GM12878 (cell line): ENCODE data around the gene CNNM3. TPM values are rescaled to one million over a fixed set of nuclear protein-coding genes. Genes with fewer than 3 reads are reported as not detected.

Experiments used
- ATAC-seq: fragments of 200-7000 bp; cut with Tn5 transposase; 3 replicates; pipeline ENCODE4 v1.9.1; 2020; ENCODE audit warnings: mild to moderate bottlenecking, moderate library complexity
- BruUV-seq: library from RNA; stranded (reverse); fragments of 400-500 nt; replicated peaks from 2 replicates; lab custom pipeline; 2021; lab: Mats Ljungman, UMichigan
- CTCF ChIA-PET: fragments of 300-600 bp; sonication (Branson Sonifier 250); formaldehyde crosslinking; extraction: SDS; loops from one replicate; lab custom pipeline; 2021; ENCODE audit warnings: inconsistent platforms; lab: Yijun Ruan, JAX
- POLR2A ChIA-PET: fragments of 350-600 bp; formaldehyde crosslinking; extraction: SDS; loops from one replicate; lab custom pipeline; 2021; ENCODE audit warnings: inconsistent platforms; lab: Charles Lee
- RAD21 ChIA-PET: fragments of 300-600 bp; sonication (Branson Sonifier 250); formaldehyde crosslinking; loops from one replicate; lab custom pipeline; 2023; ENCODE audit warnings: antibody characterized with exemption; ENCODE audit not compliant: unreplicated experiment; lab: Charles Lee
- SMC1A ChIA-PET: fragments of 300-600 bp; sonication (Branson Sonifier 250); formaldehyde crosslinking; loops from one replicate; lab custom pipeline; 2023; ENCODE audit not compliant: unreplicated experiment, uncharacterized antibody; lab: Charles Lee
- DNase-seq: peaks from one replicate; pipeline ENCODE4 v3.0.0-alpha.2; 2011; ENCODE audit warnings: low read depth, low spot score
- FAIRE-seq: peaks from 3 replicates; lab custom pipeline; 2011; peaks lifted over from hg19 to GRCh38; lab: Jason Lieb, UNC
- H2AFZ ChIP-seq: 2 replicates; pipeline ENCODE4 v1.6.0; 2011; ENCODE audit warnings: low read depth, low read length, control low read depth; ENCODE audit not compliant: control insufficient read depth
- H3K27ac ChIP-seq: 2 replicates; pipeline ENCODE4 v1.5.1; 2011; ENCODE audit warnings: control low read depth; ENCODE audit not compliant: control insufficient read depth, insufficient read depth
- H3K27me3 ChIP-seq, 2 experiments: replicated peaks in 1 of 2; 2 replicates each; pipeline versions ENCODE4 v1.6.0 to v1.6.1; 2011; ENCODE audit warnings: low read length in 1 of 2; ENCODE audit not compliant: control insufficient read depth in 2 of 2, insufficient read depth in 2 of 2
- H3K36me3 ChIP-seq, 2 experiments: 2 replicates each; pipeline ENCODE4 v1.5.1; 2011; ENCODE audit warnings: low read length in 1 of 2; ENCODE audit not compliant: control insufficient read depth in 2 of 2, insufficient read depth in 2 of 2
- H3K4me1 ChIP-seq: 2 replicates; pipeline ENCODE4 v1.6.1; 2011; ENCODE audit warnings: mild to moderate bottlenecking, low read length, moderate library complexity, mixed read lengths; ENCODE audit not compliant: control insufficient read depth, insufficient read depth
- H3K4me2 ChIP-seq: 2 replicates; pipeline ENCODE4 v1.6.0; 2011; ENCODE audit warnings: control low read depth; ENCODE audit not compliant: control insufficient read depth, insufficient read depth
- H3K4me3 ChIP-seq: fragments of 200-600 bp; sonication (generic); 2 replicates; pipeline ENCODE4 v1.5.1; 2016
- H3K79me2 ChIP-seq: 2 replicates; pipeline ENCODE4 v1.6.0; 2011; ENCODE audit warnings: low read length; ENCODE audit not compliant: control insufficient read depth, insufficient read depth
- H3K9ac ChIP-seq: 2 replicates; pipeline ENCODE4 v1.8.0; 2011; ENCODE audit warnings: low read length, control low read depth, mixed read lengths; ENCODE audit not compliant: control insufficient read depth, insufficient read depth
- H3K9me3 ChIP-seq: replicated peaks from 3 replicates; pipeline ENCODE4 v1.5.1; 2011; ENCODE audit warnings: mild to moderate bottlenecking, low read length; ENCODE audit not compliant: control insufficient read depth, insufficient read depth
- H4K20me1 ChIP-seq: 2 replicates; pipeline ENCODE4 v1.6.0; 2011; ENCODE audit not compliant: control insufficient read depth, insufficient read depth
- BACH1 ChIP-seq: fragments of 450-650 bp; IDR thresholded peaks from 2 replicates; pipeline ENCODE4 v1.6.1; 2017; ENCODE audit warnings: mild to moderate bottlenecking, borderline replicate concordance
- BHLHE40 ChIP-seq, 2 experiments: fragments of 450-650 bp in 1 of 2; IDR thresholded peaks; 2 replicates each; pipeline ENCODE4 v1.6.1; 2011 to 2017; ENCODE audit warnings: low read depth in 2 of 2, borderline replicate concordance in 1 of 2, improper control_type of control experiment in 1 of 2, low read length in 1 of 2, mild to moderate bottlenecking in 1 of 2
- HDGF ChIP-seq: fragments of 450-650 bp; IDR thresholded peaks from 2 replicates; pipeline ENCODE4 v1.6.1; 2016; ENCODE audit warnings: antibody characterized with exemption
- LARP7 ChIP-seq: fragments of 450-650 bp; IDR thresholded peaks from 2 replicates; pipeline ENCODE4 v1.6.1; 2017; ENCODE audit warnings: mild to moderate bottlenecking
- RELA ChIP-seq: fragments of 450-650 bp; IDR thresholded peaks from 2 replicates; pipeline ENCODE4 v1.8.0; 2014; ENCODE audit warnings: borderline replicate concordance; ENCODE audit not compliant: partially characterized antibody
- SMAD1 ChIP-seq: fragments of 450-650 bp; IDR thresholded peaks from 2 replicates; pipeline ENCODE4 v1.6.1; 2018; ENCODE audit warnings: mild to moderate bottlenecking, low read depth; ENCODE audit not compliant: partially characterized antibody
- SUPT20H ChIP-seq: IDR thresholded peaks from 2 replicates; pipeline ENCODE4 v1.6.1; 2011; ENCODE audit warnings: low read depth, mild to moderate bottlenecking, low read length, moderate library complexity, borderline replicate concordance; ENCODE audit not compliant: control insufficient read depth
- ZNF384 ChIP-seq: IDR thresholded peaks from 2 replicates; pipeline ENCODE4 v1.6.1; 2012; ENCODE audit warnings: low read depth, mild to moderate bottlenecking, low read length, improper control_type of control experiment, borderline replicate concordance
- ZZZ3 ChIP-seq: IDR thresholded peaks from 2 replicates; pipeline ENCODE4 v1.6.1; 2011; ENCODE audit warnings: low read depth; ENCODE audit not compliant: control insufficient read depth, insufficient read length
- WGBS: methylation state at CpG from one replicate; pipeline ENCODE4 v1.1.6; 2016; ENCODE audit warnings: low lambda C conversion rate; ENCODE audit not compliant: insufficient replicate concordance, insufficient coverage; ENCODE audit errors: missing lambda C conversion rate; 5-methylcytosine and 5-hydroxymethylcytosine counted together
- in situ Hi-C: fragments of 300-500 bp; cut with MboI; formaldehyde crosslinking; loops from 9 replicates; pipeline ENCODE4 v1.14.3; 2018; ENCODE audit warnings: mixed read lengths
- intact Hi-C: fragments of 100-400 bp; cut with micrococcal nuclease; formaldehyde crosslinking; loops from one replicate; pipeline ENCODE4 v1.14.2; 2022; ENCODE audit not compliant: unreplicated experiment
- polyA plus RNA-seq, 11 experiments: library from polyadenylated mRNA; depleted of rRNA in 4 of 11; unstranded in 6 of 11; stranded (reverse) in 5 of 11; fragments of >200 nt; fragmentation: Nextera tagmentation in 4 of 11; fragmentation: Illumina TruSeq in 1 of 11; extraction: Ambion mirVana in 4 of 11; extraction: Trizol in 1 of 11; gene quantifications; 1 replicate in 1 of 11; 2 replicates in 10 of 11; pipeline versions ENCODE4 v1.2.1 to v1.2.3, GENCODE V29; 2011 to 2016; ENCODE audit warnings: inconsistent platforms in 2 of 11, missing spikeins in 2 of 11, low read depth in 1 of 11
- total RNA-seq, 4 experiments: library from RNA; depleted of rRNA in 3 of 4; stranded (reverse); fragments of >200 nt in 3 of 4; fragmentation: Illumina TruSeq in 1 of 4; extraction: Trizol in 1 of 4; gene quantifications; 2 replicates each; pipeline versions ENCODE4 v1.2.1 to v1.2.3, GENCODE V29; 2013 to 2021
- TF ChIP-seq, protein P1 (sequence below): IDR thresholded peaks from 2 replicates; pipeline ENCODE4 v1.6.1; 2012; ENCODE audit warnings: low read length, inconsistent platforms
- TF ChIP-seq, protein P2 (sequence below): fragments of 450-650 bp; conservative IDR thresholded peaks from 2 replicates; pipeline ENCODE4 v1.6.1; 2017; ENCODE audit warnings: mild to moderate bottlenecking, moderate library complexity

CNNM3 gene
- total and polyA plus RNA-seq, 10 of the 15 experiments (the other 5 are each of a cell fraction or from before 2014, with no cell fraction given) = 0.72 to 14.3 (median 4.0) TPM

DNA sequence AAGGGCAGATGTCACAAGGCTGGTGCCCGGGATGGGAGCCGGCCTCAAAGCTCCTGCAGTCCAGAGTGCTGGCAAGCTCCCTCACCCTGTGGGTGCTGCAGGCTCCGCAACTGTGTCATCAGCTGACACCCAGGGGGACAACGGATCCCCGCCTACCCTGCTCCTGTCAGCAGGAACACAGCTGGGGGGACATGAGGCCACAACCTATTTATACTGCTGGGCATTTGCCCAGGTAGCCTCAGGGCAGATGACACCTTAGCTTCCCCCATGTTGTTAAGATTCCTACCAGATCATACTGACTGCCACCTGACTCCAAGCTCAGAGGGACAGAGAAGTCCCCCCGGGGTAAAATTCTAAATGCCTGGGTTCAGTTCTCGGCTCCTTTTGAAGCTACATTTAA lies 26.5 kb downstream of the CNNM3 start:
- RAD21 ChIA-PET = interaction anchor here (0.8 kb wide), 1 partner anchor 15 kb away, joined by 3 read pairs; the partner anchor contains the start of gene ANKRD39
- BruUV-seq = no TSS peak
- in situ Hi-C loops = no loop called here
- Histone ChIP-seq H3K27ac (no peak overlapping the region), H2AFZ (no peak overlapping the region), H3K9ac (no peak overlapping the region)
- POLR2A ChIA-PET = interaction anchor here (0.6 to 1.3 kb wide), 2 partner anchors 9 to 10 kb away, joined by 3 read pairs; no protein-coding TSS in a partner anchor
- 97% methylated on average over 7 of the region's 7 CpGs for WGBS
- no peak for TF ChIP-seq HDGF
- no peak for TF ChIP-seq RELA
- TF ChIP-seq, protein P1, sequence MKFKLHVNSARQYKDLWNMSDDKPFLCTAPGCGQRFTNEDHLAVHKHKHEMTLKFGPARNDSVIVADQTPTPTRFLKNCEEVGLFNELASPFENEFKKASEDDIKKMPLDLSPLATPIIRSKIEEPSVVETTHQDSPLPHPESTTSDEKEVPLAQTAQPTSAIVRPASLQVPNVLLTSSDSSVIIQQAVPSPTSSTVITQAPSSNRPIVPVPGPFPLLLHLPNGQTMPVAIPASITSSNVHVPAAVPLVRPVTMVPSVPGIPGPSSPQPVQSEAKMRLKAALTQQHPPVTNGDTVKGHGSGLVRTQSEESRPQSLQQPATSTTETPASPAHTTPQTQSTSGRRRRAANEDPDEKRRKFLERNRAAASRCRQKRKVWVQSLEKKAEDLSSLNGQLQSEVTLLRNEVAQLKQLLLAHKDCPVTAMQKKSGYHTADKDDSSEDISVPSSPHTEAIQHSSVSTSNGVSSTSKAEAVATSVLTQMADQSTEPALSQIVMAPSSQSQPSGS = no peak
- TF ChIP-seq, protein P2, sequence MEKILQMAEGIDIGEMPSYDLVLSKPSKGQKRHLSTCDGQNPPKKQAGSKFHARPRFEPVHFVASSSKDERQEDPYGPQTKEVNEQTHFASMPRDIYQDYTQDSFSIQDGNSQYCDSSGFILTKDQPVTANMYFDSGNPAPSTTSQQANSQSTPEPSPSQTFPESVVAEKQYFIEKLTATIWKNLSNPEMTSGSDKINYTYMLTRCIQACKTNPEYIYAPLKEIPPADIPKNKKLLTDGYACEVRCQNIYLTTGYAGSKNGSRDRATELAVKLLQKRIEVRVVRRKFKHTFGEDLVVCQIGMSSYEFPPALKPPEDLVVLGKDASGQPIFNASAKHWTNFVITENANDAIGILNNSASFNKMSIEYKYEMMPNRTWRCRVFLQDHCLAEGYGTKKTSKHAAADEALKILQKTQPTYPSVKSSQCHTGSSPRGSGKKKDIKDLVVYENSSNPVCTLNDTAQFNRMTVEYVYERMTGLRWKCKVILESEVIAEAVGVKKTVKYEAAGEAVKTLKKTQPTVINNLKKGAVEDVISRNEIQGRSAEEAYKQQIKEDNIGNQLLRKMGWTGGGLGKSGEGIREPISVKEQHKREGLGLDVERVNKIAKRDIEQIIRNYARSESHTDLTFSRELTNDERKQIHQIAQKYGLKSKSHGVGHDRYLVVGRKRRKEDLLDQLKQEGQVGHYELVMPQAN = no peak
- no peak for TF ChIP-seq SMAD1
- no peak for TF ChIP-seq SUPT20H
- TF ChIP-seq BACH1 = no peak
- TF ChIP-seq LARP7 = no peak
- no peak for TF ChIP-seq ZNF384
- TF ChIP-seq ZZZ3 = no peak
- TF ChIP-seq BHLHE40 (IDR thresholded peaks at IDR 0.05; ENCODE audit: borderline replicate concordance in 1 of 2, low read depth in 2 of 2, low read length in 1 of 2) = no peak
- TF ChIP-seq, all 136 proteins: peak for 0
- CTCF ChIA-PET = interaction anchor here (1.4 kb wide), 1 partner anchor 15 kb away, joined by 3 read pairs; the partner anchor contains the start of gene ANKRD39
- ATAC-seq = no peak
- no peaks in the 10 kb centered on the region; a peak in 1 of 4 replicates for H3K36me3 ChIP-seq
- no peak for FAIRE-seq
- no peaks in the 10 kb centered on the region for H3K79me2 ChIP-seq
- no peak overlapping the region for H3K4me2 ChIP-seq
- no peak for DNase-seq
- peaks cover 9% of the 10 kb centered on the region for H3K4me1 ChIP-seq
- no peaks in the 10 kb centered on the region for H3K9me3 ChIP-seq
- intact Hi-C loops = no loop called here
- SMC1A ChIA-PET = interaction anchor here (0.6 to 1.5 kb wide), 4 partner anchors 23 to 112 kb away, joined by 3 to 5 read pairs (median 4); no protein-coding TSS in a partner anchor
- H3K27me3 ChIP-seq = no peaks in the 10 kb centered on the region
- H4K20me1 ChIP-seq = no peaks in the 10 kb centered on the region
- no peak overlapping the region for H3K4me3 ChIP-seq
